ENCODE data around the gene HPX. TPM values are rescaled to one million over a fixed set of nuclear protein-coding genes. Genes with fewer than 3 reads are reported as not detected.

Gene HPX
- total RNA-seq, 1 experiment from 2014 or later, result 1.0 TPM

GRCh38 chr11:6474806-6475500 lies 34.2 kb upstream of the HPX start:
- BruUV-seq (replicated peaks), result no TSS peak
- no peak for TF ChIP-seq CTCF (IDR thresholded peaks at IDR 0.05)
- 0 out of 2 replicates have a peak, but pooled peaks have one; percentile 25 for TF ChIP-seq SIN3A (IDR thresholded peaks at IDR 0.05; ENCODE audit: borderline replicate concordance, insufficient read depth, low read depth, low read length)
- TF ChIP-seq POLR2AphosphoS5 (IDR thresholded peaks at IDR 0.05; ENCODE audit: low read depth, low read length), result peak; percentile 75; the same call in 1 of the 2 replicates
- TF ChIP-seq, protein P1, sequence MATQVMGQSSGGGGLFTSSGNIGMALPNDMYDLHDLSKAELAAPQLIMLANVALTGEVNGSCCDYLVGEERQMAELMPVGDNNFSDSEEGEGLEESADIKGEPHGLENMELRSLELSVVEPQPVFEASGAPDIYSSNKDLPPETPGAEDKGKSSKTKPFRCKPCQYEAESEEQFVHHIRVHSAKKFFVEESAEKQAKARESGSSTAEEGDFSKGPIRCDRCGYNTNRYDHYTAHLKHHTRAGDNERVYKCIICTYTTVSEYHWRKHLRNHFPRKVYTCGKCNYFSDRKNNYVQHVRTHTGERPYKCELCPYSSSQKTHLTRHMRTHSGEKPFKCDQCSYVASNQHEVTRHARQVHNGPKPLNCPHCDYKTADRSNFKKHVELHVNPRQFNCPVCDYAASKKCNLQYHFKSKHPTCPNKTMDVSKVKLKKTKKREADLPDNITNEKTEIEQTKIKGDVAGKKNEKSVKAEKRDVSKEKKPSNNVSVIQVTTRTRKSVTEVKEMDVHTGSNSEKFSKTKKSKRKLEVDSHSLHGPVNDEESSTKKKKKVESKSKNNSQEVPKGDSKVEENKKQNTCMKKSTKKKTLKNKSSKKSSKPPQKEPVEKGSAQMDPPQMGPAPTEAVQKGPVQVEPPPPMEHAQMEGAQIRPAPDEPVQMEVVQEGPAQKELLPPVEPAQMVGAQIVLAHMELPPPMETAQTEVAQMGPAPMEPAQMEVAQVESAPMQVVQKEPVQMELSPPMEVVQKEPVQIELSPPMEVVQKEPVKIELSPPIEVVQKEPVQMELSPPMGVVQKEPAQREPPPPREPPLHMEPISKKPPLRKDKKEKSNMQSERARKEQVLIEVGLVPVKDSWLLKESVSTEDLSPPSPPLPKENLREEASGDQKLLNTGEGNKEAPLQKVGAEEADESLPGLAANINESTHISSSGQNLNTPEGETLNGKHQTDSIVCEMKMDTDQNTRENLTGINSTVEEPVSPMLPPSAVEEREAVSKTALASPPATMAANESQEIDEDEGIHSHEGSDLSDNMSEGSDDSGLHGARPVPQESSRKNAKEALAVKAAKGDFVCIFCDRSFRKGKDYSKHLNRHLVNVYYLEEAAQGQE (IDR thresholded peaks at IDR 0.05; ENCODE audit: insufficient read depth in 1 of 2, low read depth in 2 of 2, low read length in 1 of 2), result no peak
- no peak for TF ChIP-seq TCF7L2 (IDR thresholded peaks at IDR 0.05; ENCODE audit: low read depth, low read length)

GRCh38 chr11:6474413-6474792 lies 33.6 kb upstream of the HPX start:
- BruUV-seq (replicated peaks), result no TSS peak
- Histone ChIP-seq H3K27ac (ENCODE audit: low read length) (peak overlapping the region; percentile 91), H3K9me3 (ENCODE audit: control insufficient read depth, insufficient read depth, low read depth, low read length) (no peaks in the 10 kb centered on the region), H3K36me3 (ENCODE audit: control insufficient read depth, insufficient read depth, low read length) (no peaks in the 10 kb centered on the region), H3K27me3 (ENCODE audit: control insufficient read depth, insufficient read depth, low read length) (no peaks in the 10 kb centered on the region), H3K4me3 (ENCODE audit: low read depth in 2 of 2, low read length in 2 of 2) (peak overlapping the region; percentile 60 to 84), H3K4me1 (ENCODE audit: control insufficient read depth, insufficient read depth, low read length) (peaks cover 23% of the 10 kb centered on the region)
- ChIA-PET CTCF (interaction anchor here (0.7 to 2.5 kb wide), 3 partner anchors 38 to 144 kb away, joined by 4 to 10 read pairs (median 5); no protein-coding TSS in a partner anchor), POLR2A (no interaction called here)
- TF ChIP-seq, protein P1 (IDR thresholded peaks at IDR 0.05; ENCODE audit: insufficient read depth in 1 of 2, low read depth in 2 of 2, low read length in 1 of 2), result no peak
- TF ChIP-seq CTCF (IDR thresholded peaks at IDR 0.05) (no peak; the same call in 1 of the 2 replicates), SIN3A (IDR thresholded peaks at IDR 0.05; ENCODE audit: borderline replicate concordance, insufficient read depth, low read depth, low read length) (no peak), POLR2AphosphoS5 (IDR thresholded peaks at IDR 0.05; ENCODE audit: low read depth, low read length) (no peak; the same call in 1 of the 2 replicates), TCF7L2 (IDR thresholded peaks at IDR 0.05; ENCODE audit: low read depth, low read length) (no peak)
- DNase-seq (ENCODE audit: low read depth, low spot score), result no peak
- in situ Hi-C loops (cut with HindIII; ENCODE audit: low pct_unique_long_range_greater_than_20kb, low sequenced_read_pairs), result no loop called here
- no peak for ATAC-seq
- intact Hi-C loops (cut with micrococcal nuclease; ENCODE audit: unreplicated experiment), result no loop called here

More at GRCh38 chr11:6474806-6475500, 34.2 kb upstream of the HPX start:
- CTCF ChIA-PET, result interaction anchor here (0.9 to 2.5 kb wide), 2 partner anchors 76 to 96 kb away, joined by 5 to 10 read pairs; no protein-coding TSS in a partner anchor
- no peak for ATAC-seq
- no peaks in the 10 kb centered on the region for H3K9me3 ChIP-seq (ENCODE audit: control insufficient read depth, insufficient read depth, low read depth, low read length)
- H3K36me3 ChIP-seq (ENCODE audit: control insufficient read depth, insufficient read depth, low read length), result no peaks in the 10 kb centered on the region
- H3K27ac ChIP-seq (ENCODE audit: low read length), result peak overlapping the region; percentile 91
- peaks cover 26% of the 10 kb centered on the region for H3K4me1 ChIP-seq (ENCODE audit: control insufficient read depth, insufficient read depth, low read length)
- in situ Hi-C loops (cut with HindIII; ENCODE audit: low pct_unique_long_range_greater_than_20kb, low sequenced_read_pairs), result no loop called here
- intact Hi-C loops (cut with micrococcal nuclease; ENCODE audit: unreplicated experiment), result no loop called here
- peak; percentile 25 for DNase-seq (ENCODE audit: low read depth, low spot score)
- no peaks in the 10 kb centered on the region for H3K27me3 ChIP-seq (ENCODE audit: control insufficient read depth, insufficient read depth, low read length)
- H3K4me3 ChIP-seq (ENCODE audit: low read depth in 2 of 2, low read length in 2 of 2), result peak overlapping the region; percentile 60 to 84; a peak in 2 of 4 replicates
- POLR2A ChIA-PET, result interaction anchor here (0.6 to 1.1 kb wide), 2 partner anchors 96 to 155 kb away, joined by 4 to 7 read pairs; partner anchors contain the start of gene CAVIN3

Measured in Panc1 (cell line).